OCI-LY7 (cell line): ENCODE results near the gene PATJ.
"Not testable (repeated sequence)": the region's sequence is repeated elsewhere in the genome, so short reads cannot be mapped to it uniquely, and the experiment has no call there.

ENCODE experiments used
- CTCF ChIP-seq: fragments of 200-600 bp; sonication (generic); conservative IDR thresholded peaks from 2 replicates; pipeline ENCODE4 v1.5.1; 2014; ENCODE audit warnings: mild to moderate bottlenecking, antibody characterized with exemption, low read length, moderate library complexity, mixed read lengths
- EZH2phosphoT487 ChIP-seq: fragments of 200-600 bp; sonication (generic); IDR thresholded peaks from 2 replicates; pipeline ENCODE4 v1.6.1; 2018; ENCODE audit warnings: low read depth, borderline replicate concordance, mild to moderate bottlenecking, mixed run types, antibody characterized with exemption, low read length, moderate library complexity, mixed read lengths

- not testable (repeated sequence) for TF ChIP-seq CTCF, EZH2phosphoT487
Observed at GRCh38 chr1:61801047-61801446, 58.8 kb downstream of the PATJ start.
